Measurements from ENCODE around the gene ZFAND2A.
"Not testable (repeated sequence)": the region's sequence is repeated elsewhere in the genome, so short reads cannot be mapped to it uniquely, and the experiment has no call there.

The ZFAND2A gene

DNA sequence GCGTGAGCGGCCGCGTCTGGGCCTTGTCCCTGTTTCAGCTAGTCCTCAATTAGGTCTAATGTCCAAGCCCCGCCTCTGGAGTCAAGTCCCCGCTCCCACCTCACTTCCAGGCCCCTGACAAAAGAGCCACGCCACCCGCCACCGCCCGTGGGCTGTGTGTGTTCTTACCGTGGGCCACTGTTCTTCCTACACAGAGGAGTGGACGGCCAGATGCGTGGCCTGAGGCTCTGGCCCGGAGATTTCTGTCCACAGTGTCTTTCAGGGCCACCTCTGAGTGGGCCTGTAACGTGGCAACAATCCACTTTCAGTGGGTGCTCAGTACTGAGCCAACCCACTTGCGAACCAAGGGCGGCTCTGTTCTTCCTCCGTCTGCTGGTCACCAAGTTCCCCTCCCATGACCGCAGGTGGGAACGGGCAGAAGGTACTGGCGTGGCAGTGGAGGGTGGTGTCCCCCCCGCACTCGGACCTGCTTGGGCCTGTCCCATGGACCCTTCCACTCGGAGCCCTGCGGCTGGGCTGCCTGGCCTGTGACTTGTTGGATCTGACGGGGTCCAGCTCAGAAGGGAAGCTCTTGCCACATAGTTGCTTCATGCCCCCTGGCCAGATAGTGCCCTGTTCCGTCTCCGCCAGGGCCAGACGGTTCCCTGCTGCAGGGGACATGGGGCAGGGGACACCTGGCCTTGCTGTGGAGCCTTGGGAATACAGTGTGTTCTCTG lies 15.0 kb upstream of the ZFAND2A start:
- no peak for DNase-seq

DNA sequence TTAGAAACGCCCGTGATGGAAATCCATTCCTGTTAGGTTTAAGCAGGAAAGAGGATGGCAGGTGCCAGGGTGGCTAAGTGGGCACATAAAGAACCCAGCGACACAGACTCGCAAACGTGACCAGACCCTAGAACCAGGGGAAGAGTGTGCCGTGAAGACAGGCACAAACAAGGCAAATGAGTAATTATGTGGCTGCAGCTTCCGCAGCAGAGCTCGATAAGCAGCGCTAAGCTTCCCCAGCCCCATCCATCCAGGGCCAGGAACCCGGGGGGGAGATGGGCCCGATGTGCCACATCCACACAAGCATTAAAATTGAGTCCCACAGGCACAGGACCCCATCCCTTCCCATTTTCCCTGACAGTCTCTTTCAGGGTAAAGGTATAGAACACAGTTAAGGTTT lies 14.0 kb upstream of the ZFAND2A start:
- DNase-seq, result no peak

DNA sequence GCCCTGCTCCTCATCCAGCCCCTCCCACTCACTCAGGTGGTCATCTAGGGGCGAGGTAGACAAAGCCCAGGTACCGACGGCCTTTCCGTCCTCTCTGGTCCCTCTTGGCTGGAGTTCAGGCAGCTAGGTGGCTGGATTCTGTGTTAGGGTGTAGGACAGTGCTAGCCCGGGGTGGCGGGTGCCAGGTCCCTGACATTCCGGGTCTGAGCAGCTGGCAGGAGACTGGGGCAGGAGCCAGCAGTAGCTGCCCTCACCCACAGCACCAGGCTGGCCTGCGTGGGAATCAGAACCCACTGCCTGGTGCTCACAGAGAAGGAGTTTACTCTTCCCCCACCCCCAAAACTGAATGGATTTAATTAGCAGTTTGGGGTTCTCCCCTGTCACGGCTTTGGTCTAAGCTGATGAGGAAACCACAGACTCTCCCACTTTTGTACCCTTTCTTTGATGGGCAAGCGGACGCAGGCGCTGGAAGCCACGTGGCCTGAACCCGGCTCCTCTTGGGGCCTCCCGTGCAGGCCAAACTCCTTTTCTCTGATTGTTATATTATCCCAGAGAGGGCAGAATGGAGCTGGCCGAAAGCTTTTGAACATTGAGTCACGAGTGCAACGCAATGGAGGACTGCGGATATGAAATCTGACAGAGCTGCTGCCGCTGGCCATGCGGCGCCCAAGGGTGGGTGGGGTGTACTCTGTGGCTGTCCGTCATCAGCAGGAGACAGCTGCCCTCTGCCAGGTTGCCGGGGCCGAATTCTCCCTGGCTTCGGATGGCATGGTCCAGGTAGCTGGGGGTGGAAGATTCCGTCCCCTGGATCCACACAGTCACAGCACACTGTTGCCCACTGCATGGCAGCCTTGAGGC lies 12.9 kb upstream of the ZFAND2A start:
- no peak for DNase-seq

DNA sequence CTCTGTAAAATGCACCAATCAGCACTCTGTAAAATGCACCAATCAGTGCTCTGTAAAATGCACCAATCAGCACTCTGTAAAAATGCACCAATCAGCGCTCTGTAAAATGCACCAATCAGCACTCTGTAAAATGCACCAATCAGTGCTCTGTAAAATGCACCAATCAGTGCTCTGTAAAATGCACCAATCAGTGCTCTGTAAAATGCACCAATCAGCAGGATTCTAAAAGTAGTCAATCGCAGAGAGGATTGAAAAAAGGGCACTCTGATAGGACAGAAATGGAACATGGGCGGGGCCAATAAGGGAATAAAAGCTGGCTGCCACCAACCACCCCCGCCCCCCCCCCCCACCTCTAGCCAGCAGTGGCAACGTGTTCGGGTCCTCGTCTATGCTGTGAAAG lies 11.5 kb upstream of the ZFAND2A start:
- not testable (repeated sequence) for DNase-seq

DNA sequence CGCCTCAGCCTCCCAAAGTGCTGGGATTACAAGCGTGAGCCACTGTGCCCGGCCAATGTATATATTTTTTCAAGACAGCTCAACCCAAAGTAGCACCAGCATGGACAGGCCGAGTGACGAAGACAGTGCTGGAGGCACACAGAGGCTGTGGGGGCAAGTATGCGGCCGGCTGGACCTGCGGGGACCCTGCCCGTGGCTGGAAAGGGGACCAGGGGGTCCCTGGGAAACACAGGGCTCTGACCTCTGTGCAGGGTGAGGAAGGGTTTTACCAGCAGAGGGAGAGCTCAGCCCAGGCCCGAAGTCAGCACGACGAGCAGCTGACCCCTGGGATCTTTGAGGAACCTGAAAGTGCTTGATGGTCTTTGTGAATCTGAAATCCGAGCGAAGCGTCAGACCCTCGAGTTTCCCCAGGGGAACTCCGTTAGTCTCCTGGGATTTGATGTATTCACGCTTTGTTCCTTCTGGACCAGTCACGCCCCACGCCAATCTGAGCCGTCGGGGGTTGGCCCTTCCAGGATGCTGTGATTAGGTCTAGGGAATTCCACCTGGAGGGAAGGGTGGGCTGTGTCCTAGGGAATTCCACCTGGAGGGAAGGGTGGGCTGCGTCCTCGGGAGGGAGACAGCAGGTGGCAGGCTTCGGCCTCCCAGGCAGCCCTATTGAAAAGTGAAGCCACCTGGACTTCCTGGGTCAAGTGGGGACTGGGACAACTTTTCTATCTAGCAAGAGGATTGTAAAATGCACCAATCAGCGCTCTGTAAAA lies 10.9 kb upstream of the ZFAND2A start:
- DNase-seq, result no peak

DNA sequence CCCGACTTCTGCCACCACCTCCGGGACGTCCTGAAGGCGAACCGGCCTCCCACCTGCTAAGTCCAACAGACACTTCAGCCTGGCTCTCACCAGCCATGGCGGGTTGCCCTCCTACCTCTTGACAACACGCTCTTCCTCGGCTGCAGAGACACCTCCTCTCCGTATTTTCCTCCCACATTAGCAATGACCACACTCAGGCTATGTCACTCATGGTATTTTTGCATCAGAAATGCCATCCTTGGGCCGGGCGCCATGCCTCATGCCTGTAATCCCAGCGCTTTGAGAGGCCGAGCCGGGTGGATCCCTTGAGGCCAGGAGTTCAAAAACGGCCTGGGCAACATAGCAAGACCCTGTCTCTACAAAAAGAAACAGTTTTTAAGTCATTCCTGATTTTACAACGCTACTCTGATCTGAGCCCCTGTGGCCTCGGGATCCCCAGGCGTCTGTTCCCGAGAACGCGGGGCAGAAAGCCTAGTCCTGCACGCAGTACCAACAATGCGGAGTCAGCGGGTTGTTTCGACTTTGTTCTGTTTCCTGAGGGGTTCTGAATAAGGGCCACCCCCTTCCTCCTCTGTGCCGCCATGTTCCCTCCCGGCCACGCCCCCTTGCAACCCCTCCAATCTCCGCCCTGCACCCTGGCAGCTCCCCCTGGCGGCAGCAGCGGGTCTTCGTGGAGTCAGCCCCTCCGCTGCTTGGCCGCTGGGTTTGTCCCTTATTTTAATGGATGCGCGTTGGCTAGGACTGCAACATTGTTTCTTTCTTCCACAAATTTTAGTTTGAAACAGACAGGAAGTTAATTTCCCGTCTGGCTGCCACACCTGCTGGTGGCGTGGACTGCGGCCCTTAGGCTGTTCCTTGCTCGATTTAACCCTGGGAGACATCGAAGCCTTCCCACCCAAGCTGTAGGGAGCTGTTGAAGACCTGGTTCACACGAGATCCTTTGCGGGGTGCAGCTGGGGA lies 9.7 kb upstream of the ZFAND2A start:
- peak; percentile 54 for DNase-seq

DNA sequence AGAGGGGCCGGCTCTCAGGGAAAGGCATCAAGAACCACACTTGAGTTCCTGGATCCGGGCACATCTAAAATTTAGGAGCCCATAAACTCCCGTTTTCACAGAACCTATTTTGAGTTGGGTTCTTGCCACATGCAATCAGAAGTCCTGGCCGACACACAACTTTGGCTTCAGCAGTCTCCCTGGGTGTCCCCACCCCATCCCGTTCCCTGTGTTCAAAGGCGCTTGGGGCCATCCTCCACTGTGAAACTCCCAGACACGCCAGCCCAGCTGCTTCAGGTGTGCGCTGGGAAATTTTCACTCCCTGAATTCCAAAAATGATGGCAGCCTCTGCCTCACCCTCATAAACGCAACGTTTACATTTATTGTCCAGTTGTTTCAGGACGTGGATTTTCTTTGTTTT lies 8.4 kb upstream of the ZFAND2A start:
- no peak for DNase-seq

DNA sequence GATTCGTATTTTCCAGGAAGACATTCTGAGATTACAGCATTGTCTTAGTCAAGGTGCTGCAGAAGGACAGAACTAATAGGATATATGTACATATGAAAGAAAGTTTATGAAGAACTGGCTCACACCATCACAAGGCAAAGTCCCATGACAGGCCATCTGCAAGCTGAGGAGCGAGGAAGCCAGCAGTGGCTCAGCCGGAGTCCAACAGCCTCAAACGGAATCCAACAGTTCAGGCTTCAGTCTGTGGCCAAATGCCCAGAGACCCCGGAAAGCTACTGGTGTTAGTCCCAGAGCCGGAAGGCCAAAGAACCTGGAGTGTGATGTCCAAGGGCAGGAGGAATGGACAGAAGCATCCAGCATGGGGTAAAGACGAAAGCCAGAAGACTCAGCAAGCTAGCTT lies 4.4 kb upstream of the ZFAND2A start:
- no peak for DNase-seq

DNA sequence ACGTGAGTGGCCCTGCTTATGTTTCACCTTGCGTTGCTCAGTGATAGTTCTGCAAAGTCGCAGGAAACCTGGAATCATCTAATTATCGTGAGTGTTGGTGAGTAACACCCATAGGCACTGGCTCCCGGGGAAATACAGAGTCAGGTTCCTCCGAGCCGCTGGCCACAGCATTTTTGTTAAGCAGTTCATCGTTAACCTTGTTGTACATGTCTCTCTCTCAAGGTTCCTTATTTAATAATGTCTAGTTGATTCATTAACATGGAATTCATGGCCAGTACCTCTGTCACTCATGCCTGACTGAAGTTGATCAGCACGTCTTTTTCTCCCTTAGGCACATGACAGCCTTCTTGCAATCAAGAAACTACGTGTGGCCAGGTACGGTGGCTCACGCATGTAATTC lies 3.1 kb upstream of the ZFAND2A start:
- no peak for DNase-seq

DNA sequence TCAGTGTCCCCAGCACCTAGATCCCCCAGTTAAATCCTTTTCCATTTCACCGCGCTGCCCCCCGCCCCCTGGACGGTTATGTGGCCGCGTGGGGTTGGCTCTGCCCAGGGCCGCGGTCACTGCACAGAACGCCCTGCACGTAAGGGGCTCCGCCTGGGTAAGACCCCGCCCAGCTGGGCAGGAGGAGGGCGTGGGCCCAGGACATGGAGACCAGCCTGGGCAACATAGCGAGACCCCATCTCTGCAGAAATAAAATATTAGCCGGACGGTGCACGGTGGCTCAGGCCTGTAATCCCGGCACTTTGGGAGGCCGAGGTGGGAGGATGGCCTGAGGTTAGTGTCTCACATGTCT lies 650 bp upstream of the ZFAND2A start:
- DNase-seq, result peak; percentile 19

DNA sequence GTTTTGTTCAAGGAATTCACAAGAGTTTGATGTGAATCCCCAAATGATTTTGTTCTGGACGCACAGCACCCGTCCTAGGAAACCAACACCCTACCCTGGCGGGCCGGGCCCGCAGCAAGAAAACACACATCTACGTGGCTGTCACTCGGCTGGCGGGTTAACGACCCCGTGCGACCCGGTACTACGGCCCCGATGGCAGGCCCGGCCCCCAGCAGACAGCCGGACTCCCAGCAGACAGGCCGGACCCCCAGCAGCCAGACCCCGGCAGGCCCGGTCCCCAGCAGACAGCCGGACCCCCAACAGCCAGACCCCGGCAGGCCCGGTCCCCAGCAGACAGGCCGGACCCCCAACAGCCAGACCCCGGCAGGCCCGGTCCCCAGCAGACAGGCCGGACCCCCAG lies 765 bp downstream of the ZFAND2A start:
- DNase-seq, result not testable (repeated sequence)

DNA sequence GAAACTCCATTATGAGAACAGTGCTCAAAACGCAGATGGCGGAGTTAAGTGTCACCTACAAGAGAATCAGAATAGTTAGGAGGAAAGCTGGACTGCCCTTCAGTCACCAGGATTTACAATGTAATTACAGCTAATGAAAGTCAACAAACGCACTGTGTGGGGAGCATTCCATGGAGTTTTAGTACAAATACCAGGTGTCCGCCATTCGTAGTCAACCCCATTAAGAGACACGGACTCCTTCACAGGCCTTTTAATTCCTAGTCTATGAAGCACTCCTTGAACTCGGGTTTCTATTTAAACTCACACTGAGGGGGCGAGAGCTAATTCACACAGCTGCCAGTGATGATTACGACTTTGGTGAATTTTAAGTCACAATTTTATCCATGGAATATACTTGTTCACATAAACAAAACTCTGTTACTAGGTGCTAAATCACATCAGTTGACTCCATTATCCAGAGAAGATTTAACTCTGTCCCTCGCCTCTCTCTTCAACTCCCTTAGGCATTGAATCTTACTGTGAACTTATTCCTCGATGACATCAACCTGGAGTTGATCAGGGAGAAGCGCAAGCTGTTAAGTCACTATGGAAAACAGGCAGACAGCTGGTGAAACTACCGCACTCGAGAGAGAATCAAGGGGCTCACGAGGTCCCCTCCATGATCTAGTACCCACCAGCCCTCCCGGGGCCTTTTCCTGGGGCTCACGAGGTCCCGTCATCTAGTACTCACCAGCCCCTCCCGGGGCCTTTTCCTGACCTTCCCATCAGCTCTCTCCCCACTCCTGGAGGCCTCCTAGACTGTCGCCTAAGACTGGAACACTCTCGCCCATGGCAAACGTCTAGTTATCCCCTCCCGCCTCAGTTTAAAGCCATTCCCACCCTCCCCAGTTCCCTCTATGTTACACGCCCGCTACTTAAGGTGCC lies 1.5 kb downstream of the ZFAND2A start:
- no peak for DNase-seq

DNA sequence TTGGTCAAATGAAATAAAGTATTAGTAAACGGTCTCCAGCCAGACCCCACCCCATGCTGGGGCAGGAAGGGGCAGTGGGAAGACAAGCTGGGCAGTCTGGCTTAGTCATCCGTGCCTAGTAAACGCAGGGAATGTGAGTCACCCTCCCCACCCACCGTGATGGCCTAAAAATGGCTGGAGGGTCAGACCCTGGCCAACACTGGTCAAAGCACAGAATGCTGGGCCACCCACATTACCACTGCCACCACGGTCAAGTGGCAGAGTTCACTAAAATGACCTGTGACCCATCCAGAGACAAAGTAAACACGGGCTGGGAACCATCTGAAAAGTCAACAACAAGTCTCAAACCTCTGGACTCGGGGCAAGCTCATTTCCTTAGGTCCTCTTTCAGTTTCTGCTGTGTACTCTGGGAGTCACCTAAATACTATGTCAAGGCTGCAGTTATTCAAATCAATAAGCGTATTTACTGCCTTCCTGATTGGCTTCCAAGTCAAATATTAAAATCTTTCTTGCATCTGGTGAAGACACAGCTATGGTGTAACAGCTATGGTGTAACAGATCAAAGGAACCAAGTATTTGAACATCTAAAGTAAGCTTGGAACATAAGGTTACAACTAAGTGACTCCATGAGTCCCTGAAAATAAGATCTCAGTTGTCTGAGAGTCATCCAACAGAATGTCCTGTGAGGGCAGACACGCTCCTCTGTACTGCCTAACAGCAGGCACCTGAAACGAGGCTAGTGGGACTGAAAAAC lies 3.0 kb downstream of the ZFAND2A start:
- DNase-seq, result no peak

DNA sequence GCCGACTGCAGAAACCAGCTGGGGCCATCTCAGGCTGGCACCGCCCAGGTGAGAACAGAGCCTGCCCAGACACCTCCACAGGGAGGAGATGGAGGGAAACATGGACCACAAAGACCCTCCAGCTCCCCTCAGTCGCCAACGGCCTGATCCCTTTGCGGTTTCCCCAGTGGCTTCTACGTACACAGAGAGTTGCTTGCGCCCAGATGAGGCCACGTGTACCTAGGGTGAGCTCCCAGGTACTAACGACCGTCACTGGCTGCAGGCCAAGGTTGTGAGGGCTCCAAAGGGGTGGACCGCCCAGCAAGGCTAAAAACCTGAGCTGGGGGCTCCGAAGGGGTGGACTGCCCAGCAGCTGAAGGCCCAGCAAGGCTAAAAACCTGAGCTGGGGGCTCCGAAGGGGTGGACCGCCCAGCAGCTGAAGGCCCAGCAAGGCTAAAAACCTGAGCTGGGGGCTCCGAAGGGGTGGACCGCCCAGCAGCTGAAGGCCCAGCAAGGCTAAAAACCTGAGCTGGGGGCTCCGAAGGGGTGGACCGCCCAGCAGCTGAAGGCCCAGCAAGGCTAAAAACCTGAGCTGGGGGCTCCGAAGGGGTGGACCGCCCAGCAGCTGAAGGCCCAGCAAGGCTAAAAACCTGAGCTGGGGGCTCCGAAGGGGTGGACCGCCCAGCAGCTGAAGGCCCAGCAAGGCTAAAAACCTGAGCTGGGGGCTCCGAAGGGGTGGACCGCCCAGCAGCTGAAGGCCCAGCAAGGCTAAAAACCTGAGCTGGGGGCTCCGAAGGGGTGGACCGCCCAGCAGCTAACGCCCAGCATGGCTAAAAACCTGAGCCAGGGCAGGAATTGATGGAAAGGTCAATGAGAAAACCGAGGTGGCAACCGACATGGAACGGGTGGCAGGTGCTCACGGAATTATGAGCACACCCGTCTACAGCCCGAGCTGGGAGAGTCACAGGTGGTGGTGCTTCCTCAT lies 3.9 kb downstream of the ZFAND2A start:
- DNase-seq, result not testable (repeated sequence)

DNA sequence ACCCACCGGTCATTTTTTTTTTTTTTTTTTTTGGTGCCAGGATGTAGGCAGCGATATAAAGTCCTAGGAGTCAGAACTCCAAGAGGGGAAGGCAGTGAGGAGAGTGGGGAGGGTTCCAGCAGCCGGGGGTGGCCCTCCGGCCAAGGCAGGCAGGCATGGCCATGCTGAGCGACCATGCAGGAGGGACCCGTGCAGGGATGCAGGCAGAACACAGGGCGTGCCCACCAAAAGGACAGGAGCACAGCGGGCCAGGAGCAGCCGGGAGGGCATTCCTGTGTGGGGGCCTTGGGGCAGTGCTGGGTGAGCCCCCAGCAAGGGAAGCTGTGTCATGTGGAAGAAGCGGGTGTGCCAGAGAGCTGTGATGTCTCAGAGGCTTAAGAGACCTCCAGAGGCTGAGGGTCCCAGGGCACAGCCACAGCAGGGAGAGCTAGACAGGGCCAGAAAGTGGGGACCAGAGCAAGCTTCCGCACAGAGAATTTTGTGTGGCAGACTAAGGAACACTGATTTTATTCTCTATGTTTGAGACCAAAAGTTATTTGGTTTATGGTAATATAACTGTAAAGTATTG lies 5.7 kb downstream of the ZFAND2A start:
- DNase-seq, result no peak

DNA sequence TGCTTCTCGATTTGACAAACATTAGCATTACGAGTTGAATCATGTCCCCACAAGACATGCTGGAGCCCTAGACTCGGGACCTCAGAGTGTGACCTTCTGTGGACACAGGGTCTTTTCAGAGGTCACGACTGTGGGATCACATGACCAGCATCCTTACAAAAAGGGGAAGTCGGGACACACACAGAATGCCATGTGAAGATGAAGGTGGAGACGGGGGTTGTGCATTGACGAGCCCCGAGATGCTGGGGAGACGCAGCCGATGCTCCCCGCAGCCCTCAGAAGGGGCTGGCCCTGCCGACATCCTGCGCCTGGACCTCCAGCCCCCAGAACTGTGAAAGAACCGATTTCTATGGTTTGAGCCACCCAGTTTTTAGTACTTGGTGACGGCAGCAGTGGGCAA lies 7.5 kb downstream of the ZFAND2A start:
- no peak for DNase-seq

DNA sequence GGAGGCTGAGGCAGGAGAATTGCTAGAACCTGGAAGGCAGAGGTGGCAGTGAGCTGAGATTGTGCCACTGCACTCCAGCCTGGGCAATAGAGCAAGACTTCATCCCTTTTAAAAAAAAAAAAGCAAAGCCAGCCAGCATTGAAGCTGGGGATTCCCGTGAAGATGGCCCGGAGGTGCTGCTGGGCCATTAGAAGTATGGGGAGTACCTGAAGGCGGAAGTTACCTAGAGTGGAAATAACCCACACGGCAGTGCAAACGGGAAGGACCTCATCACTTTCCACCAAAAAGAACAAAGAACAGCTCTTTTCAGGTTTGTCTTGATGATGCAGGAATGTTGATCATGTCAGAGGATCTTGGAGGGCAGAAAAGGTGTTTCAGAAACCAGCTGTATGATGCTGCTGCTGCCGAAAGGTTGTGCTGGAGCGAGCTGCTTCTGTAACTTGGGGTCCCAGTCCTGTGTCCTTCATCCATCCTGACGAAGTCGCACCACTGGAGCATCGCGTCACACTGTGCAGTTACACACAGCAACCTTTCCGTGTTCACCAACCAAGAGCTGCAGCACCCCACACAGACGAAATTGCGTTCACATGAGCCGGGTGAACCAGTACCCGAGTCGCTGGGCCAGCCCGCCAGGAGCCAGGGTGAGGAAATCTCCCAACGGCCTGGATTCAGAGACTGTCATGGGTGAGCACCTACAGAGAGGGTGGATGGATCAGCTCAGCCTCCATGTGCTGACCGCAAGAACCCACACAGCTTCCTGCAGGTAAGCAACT lies 8.2 kb downstream of the ZFAND2A start:
- DNase-seq, result no peak

DNA sequence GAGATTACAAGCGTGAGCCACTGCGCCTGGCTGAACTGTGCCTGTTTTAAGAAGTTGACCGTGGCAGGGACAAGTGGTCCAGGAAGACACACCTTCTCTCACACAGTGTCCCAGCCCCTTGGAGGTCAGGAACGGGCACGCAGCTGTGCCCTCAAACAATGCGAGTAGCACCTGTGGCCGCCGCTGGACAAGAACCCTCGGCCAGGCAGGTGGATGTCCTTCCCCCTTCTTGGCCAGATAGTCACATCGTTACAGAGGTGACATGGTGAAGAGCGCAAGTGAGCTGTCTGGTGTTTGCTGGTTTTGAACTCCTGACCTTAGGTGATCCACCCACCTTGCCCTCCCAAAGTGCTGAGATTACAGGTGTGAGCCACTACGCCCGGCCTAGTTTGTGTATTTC lies 8.8 kb downstream of the ZFAND2A start:
- no peak for DNase-seq

Data from fibroblast of skin of right quadriceps (primary cell).